Astrocyte of the hippocampus (primary cell): ENCODE measurements around the gene CTNNBIP1.

Source experiments
- DNase-seq: peaks from one replicate; pipeline ENCODE4 v3.0.0; 2011; ENCODE audit warnings: low read depth, low spot score

Gene CTNNBIP1

GRCh38 chr1:9877962-9878361 is 32.1 kb downstream of the CTNNBIP1 start:
- DNase-seq: no peak

- DNase-seq: no peak
Observed at GRCh38 chr1:9875636-9876000, 34.5 kb downstream of the CTNNBIP1 start.

DNA sequence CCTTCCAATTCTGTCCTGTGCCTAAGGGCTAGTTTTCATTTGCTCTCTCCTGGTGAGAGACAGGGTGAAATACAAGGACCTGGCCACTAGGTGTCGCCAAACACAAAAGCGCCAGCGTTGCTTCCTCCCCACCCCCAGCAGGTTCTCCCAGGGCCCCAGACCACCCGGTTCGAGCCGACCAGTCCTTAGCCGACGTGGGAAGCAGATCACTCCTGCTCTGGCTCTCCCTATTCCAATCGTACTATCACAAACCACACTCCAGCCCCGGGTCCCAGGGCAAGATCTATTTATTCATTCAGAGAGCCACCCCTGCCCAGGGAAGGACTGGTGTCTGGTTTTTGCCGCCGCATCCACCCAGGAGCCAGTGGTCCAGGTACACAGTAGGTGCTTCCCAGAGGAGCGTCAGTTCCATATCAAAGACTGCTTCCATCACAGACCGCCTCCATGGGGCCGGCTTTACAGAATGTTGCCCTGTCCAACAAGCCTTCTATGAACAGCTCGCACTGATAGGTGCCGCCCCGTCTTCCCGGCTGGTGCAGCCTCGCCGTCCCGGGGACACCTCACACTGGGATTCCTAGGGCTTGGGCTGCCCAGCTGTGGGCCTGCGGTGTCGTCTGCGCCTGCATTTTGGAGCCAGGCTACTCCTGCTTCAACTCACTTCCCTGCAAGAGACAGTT is 35.0 kb downstream of the CTNNBIP1 start:
- peak; percentile 85 for DNase-seq

DNA sequence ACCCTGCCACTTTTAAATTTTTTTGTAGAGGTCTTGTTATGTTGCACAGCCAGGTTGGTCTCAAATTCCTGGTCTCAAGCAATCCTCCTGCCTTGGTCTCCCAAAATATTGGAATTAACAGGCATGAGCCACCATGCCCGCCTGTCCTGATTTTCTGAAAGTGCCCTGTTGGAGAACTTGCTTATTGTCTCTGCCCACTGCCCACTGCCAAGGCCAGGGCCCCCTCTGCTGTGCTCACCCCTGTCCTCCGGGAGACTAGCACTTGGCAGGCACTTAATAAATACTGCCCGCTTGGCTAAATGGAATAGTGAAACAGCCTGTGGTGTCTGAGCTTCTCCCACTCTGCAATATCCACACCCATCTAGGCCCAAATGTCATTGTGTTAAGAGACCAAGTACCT is 35.7 kb downstream of the CTNNBIP1 start:
- DNase-seq: no peak

DNA sequence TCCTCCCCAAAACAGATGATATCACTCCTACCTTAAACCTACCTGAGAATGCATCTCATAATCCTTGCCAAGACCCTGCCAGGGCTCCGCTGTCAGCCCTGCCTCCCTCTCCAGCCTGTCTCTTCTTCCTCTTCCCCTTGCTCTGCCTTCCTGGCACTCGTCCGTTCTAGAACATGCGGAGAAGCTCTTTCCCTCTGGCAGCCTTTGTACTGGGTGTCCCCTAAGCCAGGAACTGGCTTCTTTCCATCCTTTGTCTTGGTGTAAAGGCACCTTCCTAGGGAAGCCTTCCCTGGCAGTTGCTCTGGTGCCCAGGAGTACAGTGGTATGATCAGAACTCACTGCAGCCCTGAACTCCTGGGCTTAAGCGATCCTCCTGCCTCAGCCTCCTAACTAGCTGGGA is 36.1 kb downstream of the CTNNBIP1 start:
- DNase-seq: no peak

DNA sequence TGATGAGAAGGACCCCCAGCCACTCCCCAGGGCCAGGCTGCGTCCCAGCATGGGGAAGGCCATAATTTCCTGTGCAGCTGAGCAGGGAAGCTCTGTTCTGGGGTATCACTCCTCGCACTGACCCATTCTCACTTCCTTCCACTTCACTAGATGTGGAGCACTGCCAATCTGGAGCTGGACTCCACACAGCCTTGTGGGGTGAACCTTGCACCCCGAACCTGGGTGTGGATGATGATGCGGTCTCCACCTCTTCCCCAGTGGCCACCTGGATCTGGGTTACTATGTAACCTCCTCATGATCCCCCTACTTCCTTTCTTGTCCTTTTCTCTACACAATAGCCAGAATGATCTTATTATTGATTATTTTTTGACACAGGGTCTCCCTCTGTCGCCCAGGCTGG is 36.7 kb downstream of the CTNNBIP1 start:
- no peak for DNase-seq

- peak; percentile 61 for DNase-seq
Observed at GRCh38 chr1:9872430-9873165, 37.5 kb downstream of the CTNNBIP1 start.

DNA sequence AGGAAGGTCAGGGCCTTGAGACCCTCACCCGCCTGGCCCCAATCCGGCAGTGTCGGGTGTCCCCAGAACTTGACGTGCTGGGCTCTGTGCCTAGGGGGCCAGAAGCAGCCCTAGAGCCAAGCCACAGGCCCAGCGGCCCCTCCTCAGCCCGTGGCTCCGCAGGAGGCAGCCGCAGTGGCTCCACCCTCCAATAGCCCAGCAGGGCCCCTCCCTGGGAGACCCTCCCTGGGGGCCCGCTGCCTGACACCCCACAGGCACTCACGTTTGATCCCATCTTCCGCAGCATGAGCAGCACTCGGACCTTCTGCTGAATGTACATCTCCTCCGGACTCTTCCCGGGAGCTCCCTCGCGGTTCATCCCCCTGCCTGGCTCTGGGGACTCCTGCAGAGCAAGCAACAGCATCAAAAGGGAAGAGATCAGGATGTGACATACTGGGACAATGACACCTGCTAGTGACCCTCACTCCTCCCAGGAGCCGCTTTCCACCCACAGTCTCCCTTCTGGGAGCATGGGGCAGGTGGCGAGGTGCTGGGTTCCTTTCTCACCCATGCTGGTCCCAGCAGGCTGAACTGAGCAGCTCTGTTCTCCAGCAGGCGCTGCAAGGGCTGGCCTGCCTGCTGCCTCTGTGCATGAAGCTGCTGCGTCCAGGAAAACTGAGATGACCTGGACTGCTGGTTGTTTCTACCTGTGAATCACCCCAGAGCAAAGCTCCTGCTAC is 38.2 kb downstream of the CTNNBIP1 start:
- no peak for DNase-seq

GRCh38 chr1:9871021-9871420 is 39.0 kb downstream of the CTNNBIP1 start:
- DNase-seq: no peak

GRCh38 chr1:9870572-9870971 is 39.5 kb downstream of the CTNNBIP1 start:
- no peak for DNase-seq

DNA sequence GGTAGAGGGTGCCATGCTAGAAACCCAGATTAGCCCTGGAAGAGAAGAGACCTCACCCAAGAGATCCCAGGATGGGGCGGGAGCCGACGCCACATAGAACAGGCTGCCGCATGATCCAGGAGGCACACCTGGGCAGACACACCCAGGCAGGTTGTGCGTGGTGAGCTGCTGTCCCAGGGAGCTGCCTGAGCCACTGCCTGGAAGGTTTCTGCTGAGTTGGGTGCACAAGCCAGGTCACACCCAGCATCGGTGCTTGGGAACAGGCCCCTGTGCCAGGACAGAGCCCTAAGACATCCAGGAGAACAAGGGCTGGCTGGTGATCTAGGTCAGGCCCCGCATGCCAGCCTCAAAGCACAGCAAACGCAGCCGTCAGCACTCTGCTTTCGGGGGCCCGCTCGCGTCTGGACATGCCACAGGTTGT is 40.2 kb downstream of the CTNNBIP1 start:
- DNase-seq: no peak

DNA sequence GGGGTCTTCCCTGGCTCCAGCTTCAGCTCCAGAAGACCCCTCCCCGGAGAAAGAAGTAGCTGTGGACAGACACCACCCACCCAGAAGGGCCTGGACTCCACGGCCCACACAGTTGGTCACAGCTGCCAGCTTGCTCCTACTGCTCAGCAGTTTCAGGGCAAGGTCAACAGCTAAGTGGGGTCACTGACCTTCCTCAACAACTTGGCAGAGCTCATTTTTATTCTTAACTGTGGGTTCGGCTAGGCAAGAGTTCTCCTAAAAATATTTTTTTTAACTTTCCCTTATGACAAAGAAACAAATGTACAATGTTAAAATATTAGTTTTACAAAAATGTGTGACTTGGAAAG is 41.9 kb downstream of the CTNNBIP1 start:
- DNase-seq: no peak

DNA sequence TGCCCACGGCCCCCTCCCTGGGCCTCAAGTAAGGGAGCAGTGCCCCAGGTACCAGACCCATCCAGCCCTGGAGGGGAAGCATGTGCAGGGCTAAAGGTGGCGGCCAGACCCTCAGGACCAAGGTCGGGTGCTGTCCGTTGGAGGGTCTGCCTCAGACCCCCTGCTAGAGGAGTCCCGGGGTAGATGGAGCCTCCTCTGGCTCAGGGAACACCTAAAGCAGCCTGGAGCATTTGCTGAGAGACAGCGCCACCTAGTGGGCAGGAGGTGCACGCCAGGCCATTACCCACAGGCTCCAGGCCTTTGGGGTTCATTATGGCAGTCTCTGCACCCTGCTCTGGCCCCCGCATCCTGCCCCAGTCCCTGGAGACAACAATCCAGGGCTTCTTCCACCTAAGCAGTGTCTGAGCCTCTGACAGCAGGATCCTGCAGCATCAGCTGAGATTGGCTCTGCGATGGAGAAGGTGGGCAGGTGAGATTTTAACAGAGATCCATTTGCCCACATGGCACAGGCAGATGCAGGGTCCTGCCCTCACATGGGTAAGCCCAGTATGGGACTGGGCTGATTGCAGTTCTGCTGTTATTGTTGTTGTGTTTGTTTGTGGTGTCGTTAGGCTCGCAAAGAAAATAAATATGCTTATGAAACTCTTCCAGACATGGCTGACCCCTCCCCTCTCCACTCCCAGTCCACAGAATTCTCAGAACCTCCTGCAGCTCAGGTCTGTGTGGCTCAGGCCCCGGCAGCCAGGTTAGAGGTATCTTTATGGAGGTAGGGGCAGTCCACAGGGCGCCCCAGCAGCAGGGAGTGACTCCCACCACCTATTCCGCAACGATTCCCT is 42.4 kb downstream of the CTNNBIP1 start:
- peak; percentile 84 for DNase-seq

DNA sequence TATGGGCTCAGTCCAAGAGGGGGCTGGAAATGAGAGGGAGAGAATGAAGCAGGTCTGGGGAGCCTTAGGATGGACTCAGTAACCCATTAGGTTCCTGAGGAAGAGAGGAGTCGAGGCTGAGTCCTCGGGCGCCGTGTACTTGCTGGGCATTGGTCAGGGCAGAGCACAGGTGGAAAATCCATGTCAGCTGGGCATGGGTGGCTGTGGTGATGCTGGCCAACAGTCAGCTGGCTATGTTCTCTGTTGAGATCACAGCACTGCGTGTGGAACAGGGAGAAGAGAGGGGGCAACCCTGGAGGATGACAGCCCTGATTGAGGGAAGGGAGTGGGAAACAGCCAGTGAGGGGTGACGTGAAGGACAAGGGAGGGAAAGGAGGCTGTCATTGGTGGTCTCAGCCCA is 43.2 kb downstream of the CTNNBIP1 start:
- no peak for DNase-seq

GRCh38 chr1:9865724-9866123 is 44.3 kb downstream of the CTNNBIP1 start:
- no peak for DNase-seq

DNA sequence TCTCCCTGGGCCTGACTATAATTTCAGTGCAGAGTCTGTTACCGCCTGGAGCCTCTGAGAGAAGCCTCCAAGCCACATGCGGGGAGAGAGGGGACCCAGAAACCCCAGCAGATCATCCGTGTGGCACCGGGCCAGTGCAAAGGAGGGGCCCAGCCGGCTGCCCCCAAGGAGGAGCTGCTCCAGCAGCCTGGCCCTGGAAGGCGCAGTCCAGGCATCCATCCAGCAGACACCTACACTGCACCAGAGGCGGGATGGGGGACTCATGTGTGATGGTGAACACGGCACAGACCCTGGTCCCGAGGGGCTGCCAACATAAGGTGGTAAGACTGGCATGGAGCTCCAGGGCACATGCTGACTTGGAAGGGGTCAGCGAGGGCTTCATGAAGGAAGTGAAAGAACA is 46.7 kb downstream of the CTNNBIP1 start:
- no peak for DNase-seq

DNA sequence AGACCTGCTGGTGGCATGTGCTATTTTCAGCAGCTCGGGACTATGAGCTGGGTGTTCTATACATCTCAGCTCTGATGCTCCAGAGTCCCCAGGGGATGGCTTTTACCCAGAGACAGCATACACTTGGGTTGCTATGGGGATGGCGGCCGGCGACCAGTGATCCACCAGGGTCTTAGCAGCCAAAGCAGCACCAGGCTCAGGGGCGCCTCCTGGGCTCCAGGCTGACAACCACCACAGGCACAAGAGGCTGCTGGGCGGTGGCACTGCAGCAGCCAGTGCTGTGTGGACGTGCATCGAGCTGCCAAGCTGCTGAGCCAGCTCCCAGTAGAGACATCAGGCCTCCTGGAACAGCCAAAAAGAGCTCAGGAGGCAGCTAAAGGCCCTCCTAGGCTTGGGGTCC is 48.7 kb downstream of the CTNNBIP1 start:
- DNase-seq: no peak

DNA sequence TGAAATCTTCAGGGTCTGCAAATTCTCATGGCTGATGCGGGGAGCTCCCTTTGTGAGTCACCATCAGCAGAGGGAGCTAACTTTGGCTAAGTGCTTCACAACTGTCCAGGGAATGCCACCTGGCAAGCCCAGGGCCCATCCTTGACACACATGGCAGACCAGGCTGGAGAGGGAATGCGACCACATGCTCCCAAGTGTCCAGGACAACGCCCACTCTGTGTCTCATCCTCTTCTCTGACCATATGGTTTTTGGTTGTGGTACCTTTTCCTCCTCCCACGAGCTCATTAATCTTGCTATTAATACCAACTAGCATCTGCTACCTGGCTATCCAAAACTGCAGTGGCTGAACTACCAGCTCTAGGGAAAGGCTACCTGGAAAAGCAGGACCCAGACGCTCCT is 49.2 kb downstream of the CTNNBIP1 start:
- no peak for DNase-seq

- DNase-seq: peak; percentile 67
Observed at GRCh38 chr1:9859281-9860014, 50.6 kb downstream of the CTNNBIP1 start.

GRCh38 chr1:9858293-9859035 is 51.6 kb downstream of the CTNNBIP1 start:
- DNase-seq: no peak

DNA sequence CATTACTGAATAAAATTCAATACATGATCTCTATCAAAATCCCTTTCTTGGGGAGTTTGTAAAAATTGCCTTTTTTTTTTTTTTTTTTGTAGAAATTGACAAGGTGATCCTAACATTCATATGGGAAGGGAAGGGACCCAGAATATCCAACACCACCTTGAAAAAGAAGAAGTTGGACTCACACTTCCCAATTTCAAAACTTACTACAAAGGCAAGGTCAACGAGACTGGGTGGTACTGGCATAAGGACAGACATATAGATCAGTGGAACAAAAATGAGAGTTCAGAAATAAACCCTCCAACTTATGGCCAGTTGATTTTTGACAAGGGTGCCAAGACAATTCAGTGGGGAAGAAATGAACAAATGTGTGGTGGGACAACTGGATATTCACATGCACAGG is 54.9 kb downstream of the CTNNBIP1 start:
- no peak for DNase-seq
